H54 (cell line): ENCODE measurements around the gene IKBIP.

Source experiments
- DNase-seq: peaks from one replicate; pipeline ENCODE4 v3.0.0; 2011; ENCODE audit warnings: low spot score, mixed read lengths; ENCODE audit not compliant: insufficient read length
- FAIRE-seq: peaks from 3 replicates; lab custom pipeline; 2011; peaks lifted over from hg19 to GRCh38; lab: Jason Lieb, UNC
- POLR2A ChIP-seq: IDR thresholded peaks from 2 replicates; pipeline ENCODE4 v1.6.1; 2011; ENCODE audit warnings: low read depth, mild to moderate bottlenecking, low read length

IKBIP gene

GRCh38 chr12:98644712-98645571 lies at the start of gene IKBIP, which contains the start of gene APAF1:
TSS of gene IKBIP (minus strand) at chr12:98644788. CDS start at chr12:98644701, 87 bp downstream.
TSS of gene APAF1 (plus strand) at chr12:98645290. CDS start at chr12:98648360, 3,070 bp downstream.
- FAIRE-seq (peak; percentile 93), DNase-seq (peak; percentile 75)
- peak; percentile 86 for TF ChIP-seq POLR2A

GRCh38 chr12:98691351-98691750 lies 46.8 kb upstream of the IKBIP start:
- FAIRE-seq (no peak), DNase-seq (no peak)
- TF ChIP-seq POLR2A, result no peak

DNA sequence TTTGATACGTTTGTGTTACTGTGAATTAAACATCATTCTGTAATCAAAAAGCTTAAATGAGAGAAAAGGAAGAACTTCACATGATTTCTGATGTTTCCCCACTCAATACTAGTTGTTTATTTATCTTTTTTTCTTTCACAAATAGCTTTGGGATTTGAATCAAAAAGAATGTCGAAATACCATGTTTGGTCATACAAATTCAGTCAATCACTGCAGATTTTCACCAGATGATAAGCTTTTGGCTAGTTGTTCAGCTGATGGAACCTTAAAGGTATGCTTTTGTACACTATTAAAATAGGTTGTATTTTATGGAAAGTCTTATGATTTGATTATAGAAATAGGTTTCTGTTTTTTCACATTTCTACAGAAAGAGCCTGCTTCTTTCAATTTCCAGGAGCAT lies 42.0 kb upstream of the IKBIP start:
- DNase-seq, result no peak
- no peak for TF ChIP-seq POLR2A
- no peak for FAIRE-seq

- no peak for FAIRE-seq
- TF ChIP-seq POLR2A, result no peak
- no peak for DNase-seq
Observed at GRCh38 chr12:98684199-98684598, 39.6 kb upstream of the IKBIP start.

GRCh38 chr12:98679611-98680005 lies 35.0 kb upstream of the IKBIP start:
- TF ChIP-seq POLR2A, result no peak
- no peak for FAIRE-seq
- DNase-seq, result no peak

- DNase-seq (no peak), FAIRE-seq (no peak)
- no peak for TF ChIP-seq POLR2A
Observed at GRCh38 chr12:98678946-98679610, 34.5 kb upstream of the IKBIP start.

- DNase-seq, result no peak
- no peak for TF ChIP-seq POLR2A
- no peak for FAIRE-seq
Observed at GRCh38 chr12:98678236-98678945, 33.8 kb upstream of the IKBIP start.

GRCh38 chr12:98674841-98675240 lies 30.3 kb upstream of the IKBIP start:
- FAIRE-seq (no peak), DNase-seq (no peak)
- no peak for TF ChIP-seq POLR2A

DNA sequence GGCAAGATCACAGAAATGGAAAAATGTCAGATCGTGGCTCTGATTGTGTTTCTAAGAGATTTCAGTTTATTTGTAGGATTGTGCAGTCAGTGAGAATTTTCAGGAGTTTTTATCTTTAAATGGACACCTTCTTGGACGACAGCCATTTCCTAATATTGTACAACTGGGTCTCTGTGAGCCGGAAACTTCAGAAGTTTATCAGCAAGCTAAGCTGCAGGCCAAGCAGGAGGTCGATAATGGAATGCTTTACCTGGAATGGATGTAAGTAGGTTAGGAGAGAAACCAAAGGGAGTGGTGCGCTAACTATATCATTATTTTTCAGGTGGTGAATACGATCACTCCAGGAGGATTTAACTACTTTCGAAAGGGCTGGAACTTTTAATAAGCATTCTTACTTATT lies 26.9 kb upstream of the IKBIP start:
- DNase-seq (no peak), FAIRE-seq (no peak)
- TF ChIP-seq POLR2A, result no peak

GRCh38 chr12:98669751-98670150 lies 25.2 kb upstream of the IKBIP start:
- DNase-seq, result no peak
- FAIRE-seq, result no peak
- no peak for TF ChIP-seq POLR2A

DNA sequence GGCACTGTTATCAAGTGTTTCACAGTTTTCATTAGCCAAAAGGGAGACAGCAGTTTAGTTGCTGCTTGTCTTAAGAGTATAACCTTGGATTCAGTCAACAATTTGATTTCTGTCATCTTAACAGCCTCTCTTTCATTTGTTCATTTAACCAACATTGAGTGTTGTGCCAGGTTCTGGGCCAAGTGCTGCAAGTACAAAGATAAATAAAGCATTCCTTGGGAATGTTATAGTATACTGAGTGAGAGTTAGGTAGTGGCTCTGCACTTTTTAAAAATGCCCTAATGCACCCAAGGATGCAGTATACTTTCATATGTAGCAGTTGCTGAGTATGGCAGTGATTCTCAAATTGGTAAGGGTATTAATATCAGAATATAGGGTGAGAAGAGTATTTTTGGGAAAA lies 15.9 kb upstream of the IKBIP start:
- DNase-seq (no peak), FAIRE-seq (no peak)
- no peak for TF ChIP-seq POLR2A

DNA sequence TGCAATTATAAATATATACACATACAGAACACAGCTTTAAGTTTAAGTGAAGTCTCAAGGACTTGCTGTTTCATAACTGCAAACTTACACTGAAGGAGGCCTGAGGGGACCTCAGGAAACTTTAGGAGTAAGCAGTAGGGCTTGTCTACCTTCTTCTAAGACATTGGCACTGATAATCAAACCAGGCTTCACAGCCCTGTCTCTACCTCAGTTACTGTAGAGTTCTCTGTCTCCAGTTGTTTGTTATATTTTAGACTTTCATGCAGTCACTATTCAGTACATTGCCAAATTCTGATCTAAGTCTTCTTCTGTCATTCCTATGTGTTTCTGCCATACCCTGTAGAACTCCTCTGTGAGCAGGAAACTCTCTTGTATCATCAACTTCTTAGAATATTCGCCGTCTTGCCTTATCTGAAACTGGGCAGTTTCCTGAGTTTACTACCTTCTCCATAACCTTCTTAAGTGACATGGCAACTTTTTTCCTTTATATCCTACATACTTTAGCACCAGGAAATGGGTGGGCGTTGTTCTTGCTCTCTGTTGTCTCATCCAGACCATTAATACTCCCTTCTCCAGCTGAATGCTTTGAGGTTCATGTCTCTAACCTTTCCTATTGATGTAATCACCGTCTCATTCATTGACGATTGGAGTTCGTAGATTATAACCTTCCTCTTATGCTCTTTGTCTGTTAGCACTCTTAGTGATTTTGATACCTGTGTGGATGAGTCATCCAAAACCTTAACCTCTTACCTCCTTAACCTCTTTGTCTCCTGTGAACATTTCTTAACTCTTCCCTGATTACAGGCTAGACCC lies 11.9 kb upstream of the IKBIP start:
- no peak for TF ChIP-seq POLR2A
- DNase-seq, result no peak
- peak; percentile 20 for FAIRE-seq

- FAIRE-seq, result peak; percentile 75
- no peak for TF ChIP-seq POLR2A
- DNase-seq, result no peak
Observed at GRCh38 chr12:98653866-98654493, 9.4 kb upstream of the IKBIP start.
